Glomerular endothelial cell (primary cell): ENCODE results near the gene SBNO2. TPM values are rescaled to one million over a fixed set of nuclear protein-coding genes. Genes with fewer than 3 reads are reported as not detected.

Experiments used
- DNase-seq: peaks from one replicate; pipeline ENCODE4 v3.0.0-alpha.2; 2011; ENCODE audit warnings: low read depth, low spot score; ENCODE audit errors: extremely low read depth
- total RNA-seq: library from RNA; depleted of rRNA; stranded (reverse); fragments of >200 nt; gene quantifications from 2 replicates; pipeline ENCODE4 v1.2.3, GENCODE V29; 2015

SBNO2 gene
- total RNA-seq, 1 donor from 2014 or later, result 76.3 TPM

DNA sequence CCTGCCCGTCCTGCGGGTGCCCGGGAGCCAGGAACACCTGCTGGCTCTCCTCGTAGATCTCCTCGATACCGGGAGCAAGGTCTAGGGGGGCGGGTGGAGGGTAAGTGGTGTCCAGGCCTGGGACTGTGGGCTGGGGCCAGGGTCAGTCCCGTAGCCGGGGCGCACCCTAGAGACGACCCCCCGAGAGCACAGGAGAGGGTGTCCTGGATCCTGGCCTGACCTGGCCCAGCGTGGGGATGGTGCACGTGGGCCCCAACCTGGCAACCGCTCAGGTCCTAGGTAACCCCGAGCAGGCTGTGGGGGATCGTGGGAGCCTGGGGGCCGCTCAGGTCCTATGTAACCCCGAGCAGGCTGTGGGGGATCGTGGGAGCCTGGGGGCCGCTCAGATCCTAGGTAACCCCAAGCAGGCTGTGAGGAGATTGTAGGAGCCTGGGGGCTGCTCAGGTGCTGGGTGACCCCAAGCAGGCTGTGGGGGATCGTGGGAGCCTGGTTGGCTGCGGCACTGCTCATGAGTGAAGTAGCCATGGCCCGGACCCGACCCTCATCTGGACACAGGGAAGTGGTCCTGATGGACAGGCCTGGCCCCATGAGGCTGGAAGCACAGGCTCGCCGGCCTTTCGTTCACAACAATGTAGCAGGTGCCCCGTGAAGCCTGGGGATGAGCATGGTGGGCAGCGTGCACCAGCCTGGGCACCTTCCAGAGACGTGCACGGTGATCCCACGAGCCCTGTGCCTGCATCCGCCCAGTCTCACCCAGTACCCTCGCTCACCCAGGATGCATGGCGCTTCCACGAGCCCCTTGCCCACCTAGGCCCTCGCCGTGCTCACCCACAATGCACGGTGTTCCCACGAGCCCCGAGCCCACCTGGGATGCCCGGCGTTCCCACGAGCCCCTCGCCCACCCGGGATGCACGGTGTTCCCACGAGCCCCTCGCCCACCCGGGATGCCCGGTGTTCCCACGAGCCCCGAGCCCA, 64.1 kb downstream of the SBNO2 start:
- no peak for DNase-seq

DNA sequence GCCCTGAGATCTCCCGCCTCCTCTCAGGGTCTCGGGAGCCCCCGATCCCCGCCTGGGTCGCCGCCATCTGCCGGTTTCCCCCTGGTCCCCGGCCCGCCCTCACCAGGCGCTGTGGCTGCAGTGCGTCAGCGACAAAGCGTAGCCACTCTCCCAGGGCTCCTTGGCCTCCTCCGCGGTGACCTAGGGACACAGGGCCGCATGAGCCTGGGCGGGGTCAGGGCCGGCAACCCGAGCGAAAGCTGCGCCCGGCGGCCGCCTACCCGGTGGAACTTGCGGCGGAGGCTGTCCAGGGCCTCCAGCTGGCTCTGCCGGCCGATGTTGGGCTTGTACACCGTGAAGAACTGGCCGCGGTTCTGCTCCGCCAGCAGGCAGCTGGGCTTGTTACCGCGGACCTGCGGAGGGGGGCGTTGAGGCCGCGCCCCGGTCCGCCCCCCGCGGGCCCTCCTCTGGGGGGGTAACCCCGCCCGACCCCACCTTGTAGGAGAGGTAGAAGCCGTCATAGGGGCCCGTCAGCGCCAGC, 65.0 kb downstream of the SBNO2 start:
- no peak for DNase-seq

DNA sequence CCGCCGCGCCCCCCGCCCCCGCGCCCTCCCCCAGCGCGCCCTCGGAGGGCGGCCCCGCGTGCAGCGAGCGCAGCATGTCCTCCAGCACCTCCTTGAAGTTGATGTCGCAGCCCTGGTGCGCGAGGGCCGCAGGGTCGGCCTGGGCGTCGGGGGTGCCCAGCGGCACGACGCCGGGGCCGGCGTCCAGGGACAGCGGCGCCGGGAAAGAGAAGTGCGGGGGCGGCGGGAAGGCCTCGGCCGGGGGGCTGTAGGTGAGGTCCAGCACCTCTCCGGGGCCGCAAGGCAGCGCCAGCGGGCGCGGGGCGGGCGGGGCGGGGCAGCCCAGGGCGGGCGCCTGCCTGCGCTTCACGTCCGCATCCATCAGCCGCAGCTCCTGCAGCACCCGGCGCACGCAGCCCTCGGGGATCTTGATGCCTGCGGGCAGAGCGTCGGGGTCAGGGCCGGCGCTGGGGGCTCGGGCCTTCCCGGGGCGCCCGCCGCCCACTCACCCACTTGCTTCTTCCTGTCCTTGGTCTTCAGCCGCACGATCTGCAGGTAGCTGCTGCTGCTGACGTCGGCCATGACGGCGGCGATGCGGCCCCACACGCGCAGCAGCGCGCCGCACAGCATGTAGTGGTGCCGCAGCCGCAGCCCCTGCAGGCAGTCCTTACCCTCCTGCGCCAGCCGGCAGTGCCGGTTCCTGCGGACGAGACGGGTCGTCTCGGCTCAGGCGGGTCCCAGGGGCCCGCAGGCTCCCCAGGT, 65.6 kb downstream of the SBNO2 start:
- no peak for DNase-seq

DNA sequence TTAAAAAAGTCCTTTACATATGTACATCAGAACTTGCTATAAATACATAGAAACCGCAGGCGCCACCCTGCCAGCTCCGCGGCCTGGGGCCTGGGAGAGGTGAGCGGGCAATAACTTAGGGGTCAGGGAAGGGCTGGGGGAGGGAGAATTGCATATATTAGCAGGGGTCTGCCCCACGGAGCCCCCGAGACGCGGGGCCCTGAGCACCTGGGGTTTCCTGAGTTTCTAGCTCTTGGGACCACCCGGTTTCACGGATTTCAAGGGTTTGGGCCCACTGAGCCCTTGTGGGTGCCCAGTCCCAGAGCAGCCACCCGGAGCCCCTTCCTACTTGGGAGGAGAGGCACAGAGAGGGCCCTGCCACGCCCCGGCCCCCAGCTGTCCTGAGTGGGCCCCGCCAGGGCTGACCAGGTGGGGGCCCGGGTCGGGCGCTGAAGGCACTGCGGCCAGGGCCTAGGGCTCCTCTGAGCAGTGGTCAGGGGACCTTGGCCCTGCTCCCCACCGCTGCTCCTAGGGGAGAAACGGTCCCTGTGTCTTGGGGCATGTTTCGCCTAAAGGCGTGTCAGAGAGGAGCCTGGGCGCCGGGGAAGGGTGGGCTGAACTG, 66.3 kb downstream of the SBNO2 start:
- no peak for DNase-seq

DNA sequence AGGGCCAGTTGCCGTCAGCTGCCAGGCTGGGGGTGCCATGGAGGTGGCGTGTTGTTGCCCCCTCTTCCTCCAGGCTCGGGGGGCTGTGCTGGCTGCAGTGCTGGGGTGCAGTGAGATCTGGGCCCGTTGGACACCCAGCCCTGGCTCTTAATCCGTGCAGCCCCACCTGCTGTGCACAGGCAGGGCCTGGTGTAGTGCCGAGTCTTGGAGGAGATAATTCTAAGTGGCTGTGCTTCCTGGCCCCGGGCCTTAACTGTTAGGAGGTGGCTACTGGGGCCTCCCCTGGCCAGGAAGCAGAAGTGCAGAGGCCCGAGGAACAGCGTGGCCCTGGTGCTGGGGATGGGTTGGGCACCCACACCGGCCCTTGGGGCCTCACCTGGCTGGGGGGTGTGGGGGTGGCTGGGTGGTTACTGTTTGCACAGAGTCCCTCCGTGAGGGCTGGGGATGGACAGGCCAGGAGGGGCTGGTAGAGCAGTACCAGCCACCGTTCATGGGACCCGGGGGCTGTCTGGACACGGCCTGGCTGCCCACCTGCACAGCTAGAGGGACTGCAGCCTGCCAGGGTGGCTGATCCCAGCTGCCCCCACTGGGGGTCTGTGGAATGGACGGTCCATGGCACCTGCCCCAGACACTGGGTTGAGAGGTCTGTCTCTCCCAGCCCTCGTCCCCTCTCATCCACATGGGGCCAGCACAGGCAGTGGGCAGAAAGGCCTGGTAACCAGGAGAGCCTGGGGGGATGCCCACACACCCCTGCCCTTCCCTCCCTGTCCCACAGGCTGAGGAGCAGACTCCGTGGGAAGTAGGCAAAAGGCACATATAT, 67.0 kb downstream of the SBNO2 start:
- no peak for DNase-seq

DNA sequence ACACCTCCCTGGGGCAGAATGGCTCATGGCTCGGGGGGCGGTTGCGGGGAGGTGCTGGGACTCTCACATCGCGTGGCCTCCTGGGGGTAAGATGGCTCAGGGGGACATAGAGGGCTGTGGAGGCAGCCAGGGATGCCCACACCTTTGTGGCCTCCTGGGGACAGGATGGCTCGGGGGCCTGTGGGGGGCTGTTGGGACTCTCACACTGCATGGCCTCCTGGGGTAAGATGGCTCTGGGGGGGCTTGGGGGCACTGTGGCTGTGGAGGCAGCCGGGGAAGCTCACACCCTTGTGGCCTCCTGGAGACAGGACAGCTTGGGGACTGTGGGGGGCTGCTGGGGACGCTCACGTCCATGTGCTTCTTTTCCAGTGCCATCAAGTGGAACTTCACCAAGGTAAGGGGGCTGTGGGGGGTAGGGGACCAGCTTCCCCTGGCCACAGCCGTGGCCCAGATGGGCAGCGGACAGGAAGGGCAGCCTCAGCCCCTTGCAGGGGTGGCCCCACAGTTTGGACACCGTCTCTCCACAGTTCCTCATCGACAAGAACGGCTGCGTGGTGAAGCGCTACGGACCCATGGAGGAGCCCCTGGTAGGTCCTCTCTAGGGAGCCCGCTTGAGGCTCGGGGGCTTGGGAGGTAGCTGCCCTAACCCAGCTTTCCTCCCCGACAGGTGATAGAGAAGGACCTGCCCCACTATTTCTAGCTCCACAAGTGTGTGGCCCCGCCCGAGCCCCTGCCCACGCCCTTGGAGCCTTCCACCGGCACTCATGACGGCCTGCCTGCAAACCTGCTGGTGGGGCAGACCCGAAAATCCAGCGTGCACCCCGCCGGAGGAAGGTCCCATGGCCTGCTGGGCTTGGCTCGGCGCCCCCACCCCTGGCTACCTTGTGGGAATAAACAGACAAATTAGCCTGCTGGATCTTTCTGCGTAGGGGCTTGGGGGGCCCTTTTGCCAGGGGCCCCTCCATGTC, 67.9 kb downstream of the SBNO2 start:
- DNase-seq, result no peak

DNA sequence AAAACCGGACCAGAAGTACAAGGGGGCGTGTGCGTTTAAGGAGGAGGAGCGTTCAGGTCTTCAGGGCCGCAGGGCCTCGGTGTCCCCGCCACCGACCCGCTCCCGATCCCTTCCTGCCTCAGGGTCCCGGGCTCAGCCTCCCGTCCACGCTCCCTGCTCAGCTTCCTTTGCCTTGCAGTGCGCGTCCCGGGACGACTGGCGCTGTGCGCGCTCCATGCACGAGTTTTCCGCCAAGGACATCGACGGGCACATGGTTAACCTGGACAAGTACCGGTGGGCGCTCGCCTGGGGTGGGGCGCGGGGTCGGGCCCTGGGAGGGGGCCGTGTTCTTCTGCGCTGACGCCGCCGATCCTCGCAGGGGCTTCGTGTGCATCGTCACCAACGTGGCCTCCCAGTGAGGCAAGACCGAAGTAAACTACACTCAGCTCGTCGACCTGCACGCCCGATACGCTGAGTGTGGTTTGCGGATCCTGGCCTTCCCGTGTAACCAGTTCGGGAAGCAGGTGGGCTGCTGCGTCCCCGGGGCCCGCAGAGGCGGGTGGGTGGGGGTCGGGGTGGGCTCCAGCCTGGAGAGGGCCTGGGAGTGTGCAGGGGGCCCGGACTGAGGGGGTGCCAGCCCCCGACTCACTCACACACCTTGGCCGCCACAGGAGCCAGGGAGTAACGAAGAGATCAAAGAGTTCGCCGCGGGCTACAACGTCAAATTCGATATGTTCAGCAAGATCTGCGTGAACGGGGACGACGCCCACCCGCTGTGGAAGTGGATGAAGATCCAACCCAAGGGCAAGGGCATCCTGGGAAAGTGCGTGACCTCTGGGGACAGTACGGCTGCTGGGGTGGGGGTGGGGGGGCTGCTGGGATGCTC, 68.8 kb downstream of the SBNO2 start:
- no peak for DNase-seq

DNA sequence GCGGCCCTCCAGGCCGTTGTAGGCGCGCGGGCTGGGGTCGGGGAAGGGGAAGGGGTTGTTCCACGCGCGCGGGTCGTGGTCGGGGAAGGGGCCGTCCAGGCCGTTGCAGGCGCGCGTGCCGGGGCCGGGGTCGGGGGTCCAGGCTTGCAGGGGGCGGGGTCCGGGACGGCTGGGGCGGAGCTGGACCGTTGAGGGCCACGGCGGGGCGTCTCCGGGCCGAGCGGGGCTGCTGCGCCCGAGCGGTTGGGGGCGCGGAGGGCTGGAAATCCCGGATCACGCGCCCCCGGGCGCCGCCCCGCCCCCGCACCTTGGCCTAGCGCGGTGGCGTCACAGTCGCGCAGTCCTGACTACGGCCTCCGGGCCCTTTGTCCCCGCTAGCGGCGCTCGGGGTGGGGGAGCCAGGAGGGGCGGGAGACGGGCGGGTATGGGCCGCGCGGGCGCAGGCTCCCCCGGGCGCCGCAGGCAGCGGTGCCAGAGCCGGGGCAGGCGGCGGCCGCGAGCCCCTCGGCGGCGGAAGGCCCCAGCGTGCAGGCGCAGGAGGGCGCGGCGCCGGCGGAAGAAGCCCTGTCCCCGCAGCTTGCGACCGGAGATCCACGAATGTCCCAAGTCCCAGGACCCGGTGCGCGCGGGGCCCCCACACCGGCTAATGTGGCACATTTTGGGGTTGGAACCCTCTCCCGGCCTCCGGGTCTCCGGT, 69.6 kb downstream of the SBNO2 start:
- DNase-seq, result no peak

DNA sequence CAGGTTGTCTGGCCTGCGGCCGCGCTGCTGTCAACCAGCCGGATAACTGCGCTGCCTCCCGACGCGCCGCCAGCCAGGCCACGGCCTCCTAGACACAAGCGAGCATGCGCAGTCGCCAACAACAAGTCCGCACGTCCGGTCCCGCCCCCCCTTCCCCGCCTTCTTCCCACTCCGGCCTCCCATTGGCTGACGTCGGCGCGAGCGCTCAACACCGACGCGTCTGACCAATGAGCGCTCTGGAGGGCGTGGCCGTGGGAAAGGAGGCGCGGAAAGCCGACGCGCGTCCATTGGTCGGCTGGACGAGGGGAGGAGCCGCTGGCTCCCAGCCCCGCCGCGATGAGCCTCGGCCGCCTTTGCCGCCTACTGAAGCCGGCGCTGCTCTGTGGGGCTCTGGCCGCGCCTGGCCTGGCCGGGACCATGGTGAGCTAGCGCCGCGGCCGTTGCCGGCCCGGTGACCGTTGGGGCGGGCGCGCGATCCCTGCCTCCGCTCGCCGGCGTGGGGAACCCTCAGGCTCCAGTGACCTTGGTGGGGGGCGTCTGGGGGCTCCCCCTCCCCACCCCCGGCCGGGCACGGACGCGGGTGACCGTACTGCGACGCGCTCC, 70.3 kb downstream of the SBNO2 start, which contains the start of gene GPX4:
TSS of gene GPX4 (plus strand) at position 287 of the 603 bp plus-strand sequence. CDS start at position 337, 50 bp downstream.
- peak; percentile 85 for DNase-seq

DNA sequence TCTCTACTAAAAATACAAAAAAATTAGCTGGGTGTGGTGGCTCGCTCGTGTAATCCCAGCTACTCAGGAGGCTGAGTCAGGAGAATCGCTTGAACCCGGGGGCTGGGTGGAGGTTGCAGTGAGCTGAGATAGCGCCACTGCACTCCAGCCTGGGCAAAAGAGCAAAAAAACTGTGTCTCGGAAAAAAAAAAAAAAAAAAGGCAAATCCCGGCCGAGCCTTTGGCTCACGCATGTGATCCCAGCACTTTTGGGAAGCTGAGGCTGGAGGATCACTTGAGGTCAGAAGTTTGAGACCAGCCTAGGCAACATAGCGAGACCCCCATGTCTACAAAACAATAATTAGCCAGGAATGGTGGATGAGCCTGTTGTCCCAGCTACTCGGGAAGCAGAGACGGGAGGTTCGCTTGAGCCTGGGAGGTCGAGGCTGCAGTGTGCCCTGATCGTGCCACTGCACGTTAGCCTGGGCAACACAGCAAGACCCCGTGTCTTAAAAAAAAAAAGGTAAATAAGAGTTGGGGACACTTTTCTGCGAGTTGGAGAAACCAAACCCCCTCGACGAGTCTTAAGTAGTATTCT, 70.8 kb downstream of the SBNO2 start:
- DNase-seq, result no peak

DNA sequence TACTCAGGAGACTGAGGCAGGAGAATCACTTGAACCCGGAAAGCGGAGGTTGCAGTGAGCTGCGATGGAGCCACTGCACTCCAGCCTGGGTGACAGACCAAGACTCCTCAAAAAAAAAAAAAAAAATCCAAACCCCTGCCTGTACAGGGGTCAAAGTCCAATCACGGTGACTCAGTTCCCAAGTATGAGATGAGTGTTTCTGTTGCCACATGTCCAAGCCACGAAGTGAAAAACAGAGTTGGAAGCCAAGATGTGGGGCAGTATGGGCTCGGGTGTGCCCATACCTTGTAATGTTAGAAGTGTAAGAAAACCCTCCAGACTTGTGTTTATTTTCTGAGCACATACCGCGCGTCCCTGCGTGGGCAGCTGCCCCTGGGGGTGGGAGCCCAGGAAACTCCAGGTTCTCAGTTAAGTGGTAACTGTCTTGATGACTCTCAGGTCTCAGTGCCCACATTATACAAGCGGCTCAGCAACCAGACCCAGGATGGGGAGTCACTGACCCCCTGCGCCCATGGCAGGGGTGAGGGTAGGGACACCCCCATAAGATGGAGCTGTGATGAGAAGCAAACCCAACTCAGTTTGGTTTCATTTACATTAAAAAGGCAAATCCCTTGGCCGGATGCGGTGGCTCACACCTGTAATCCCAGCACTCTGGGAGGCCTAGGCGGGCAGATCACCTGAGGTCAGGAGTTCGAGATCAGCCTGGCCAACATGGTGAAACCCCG, 71.5 kb downstream of the SBNO2 start:
- DNase-seq, result peak; percentile 82

DNA sequence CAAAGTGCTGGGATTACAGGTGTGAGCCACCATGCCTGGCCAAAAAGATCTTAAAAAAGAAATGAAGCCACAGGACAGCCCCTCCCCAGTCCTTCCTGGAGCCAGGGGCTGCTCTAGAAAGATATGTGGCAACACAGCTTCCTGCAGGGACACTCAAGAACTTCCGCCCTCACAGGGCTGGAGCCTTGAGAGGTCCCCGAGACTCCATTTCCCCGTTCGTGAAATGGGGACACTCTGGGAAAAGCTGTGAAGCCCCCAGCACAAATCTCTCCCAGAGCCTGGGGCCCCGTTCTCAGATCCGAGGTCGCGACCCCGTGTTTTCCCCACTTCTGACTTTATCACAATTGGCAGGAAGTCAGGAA, 72.8 kb downstream of the SBNO2 start:
- no peak for DNase-seq

DNA sequence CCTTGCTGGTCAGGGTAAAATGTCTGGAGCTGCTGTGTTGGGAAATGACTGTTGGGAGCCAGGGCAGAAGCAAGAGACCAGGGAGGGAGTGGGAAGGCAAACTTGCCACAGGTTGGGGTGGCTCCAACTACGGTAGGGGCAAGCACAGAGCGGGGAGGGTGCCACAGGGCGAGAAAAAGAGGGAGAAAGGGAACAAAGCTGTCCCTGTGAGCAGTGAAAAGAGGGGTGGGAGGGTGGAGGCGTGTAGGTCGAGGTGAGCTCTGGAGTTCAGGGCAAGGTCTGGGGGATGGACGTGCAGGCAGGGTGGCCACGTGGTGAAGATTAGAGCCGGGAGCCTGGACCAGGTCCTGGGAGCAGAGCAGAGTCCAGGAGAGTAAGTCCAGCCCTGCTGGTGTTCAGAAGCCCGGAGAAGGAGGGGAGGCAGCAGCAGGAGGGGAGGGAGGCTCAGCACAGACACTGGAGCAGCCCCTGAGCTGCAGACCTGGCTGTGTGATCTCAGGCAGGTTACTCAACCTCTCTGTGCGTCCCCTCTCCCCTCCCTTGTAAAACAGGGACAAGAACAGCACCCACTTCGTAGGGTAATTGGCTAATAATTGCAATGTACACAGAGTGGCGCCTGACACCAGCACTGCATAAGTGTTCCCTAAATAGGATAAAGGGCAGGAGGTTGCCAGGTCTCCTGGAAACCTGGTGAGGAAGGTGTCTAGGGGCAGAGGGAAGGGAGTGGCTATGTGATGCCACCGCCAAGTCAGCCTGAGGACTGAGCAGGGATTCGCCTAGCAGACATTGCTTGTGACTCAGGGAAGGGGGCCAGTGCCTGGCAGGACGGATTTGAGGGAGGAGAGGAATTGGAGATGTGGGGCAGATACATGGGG, 75.7 kb downstream of the SBNO2 start:
- no peak for DNase-seq

DNA sequence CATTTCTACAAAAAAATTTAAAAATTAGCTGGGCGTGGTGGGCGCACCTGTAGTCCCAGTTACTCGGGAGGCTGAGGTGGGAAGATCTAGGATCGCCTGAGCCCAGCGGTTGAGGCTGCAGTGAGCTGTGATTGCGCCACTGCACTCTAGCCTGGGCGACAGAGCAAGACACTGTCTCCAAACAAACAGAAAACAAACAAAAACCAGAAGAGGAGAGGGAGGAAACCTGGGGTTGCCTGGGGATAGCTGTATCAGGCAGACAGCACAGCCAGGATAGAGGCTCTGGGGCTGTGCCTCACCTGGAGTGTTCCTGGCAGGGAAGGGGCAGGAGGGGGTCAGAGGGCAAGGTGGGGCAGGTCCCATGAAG, 76.3 kb downstream of the SBNO2 start:
- DNase-seq, result no peak

DNA sequence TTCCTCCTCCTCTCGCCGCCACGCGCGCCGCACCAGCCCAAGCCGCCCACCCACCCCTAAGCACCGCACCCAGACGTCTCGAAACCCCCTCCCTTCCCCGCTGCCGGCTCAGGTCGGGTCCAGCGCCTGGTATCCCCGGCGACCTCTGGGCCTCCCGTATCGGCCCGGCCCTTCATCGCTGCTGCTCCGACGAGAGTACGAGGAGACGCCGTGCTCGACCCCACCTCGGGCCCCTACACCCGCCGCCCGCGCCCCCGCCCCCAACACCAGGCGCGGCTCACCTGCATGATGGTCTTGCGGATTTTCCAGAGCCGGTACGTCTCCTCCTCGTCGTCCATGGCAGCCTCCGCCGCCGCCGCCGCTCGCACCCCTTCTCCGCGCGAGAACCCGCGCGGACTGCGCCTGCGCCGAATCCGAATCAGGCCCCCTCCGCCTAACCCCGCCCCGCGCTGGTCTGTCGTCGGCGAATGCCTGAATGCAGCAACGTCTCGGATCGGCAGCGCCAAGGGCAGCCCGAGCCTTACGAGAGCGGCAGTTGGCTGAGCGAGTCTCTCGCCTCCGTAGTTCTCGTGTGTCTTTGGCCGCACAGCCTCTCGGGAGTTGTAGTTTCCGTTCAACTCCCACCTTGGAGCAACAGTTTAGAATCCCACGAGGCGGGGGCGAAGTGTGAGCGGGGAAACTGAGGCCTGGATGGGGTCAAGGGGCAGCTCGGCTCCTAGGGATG, 78.9 kb downstream of the SBNO2 start, which contains the start of gene POLR2E:
TSS of gene POLR2E (minus strand) at position 398 of the 724 bp plus-strand sequence. CDS start at position 338, 60 bp downstream.
- DNase-seq, result peak; percentile 87
